ENCODE measurements around the gene RET. TPM values are rescaled to one million over a fixed set of nuclear protein-coding genes. Genes with fewer than 3 reads are reported as not detected.

Gene RET
- total RNA-seq, 4 donors from 2014 or later, result 0.20 to 8.5 (median 0.70) TPM

GRCh38 chr10:43058716-43059335 is 18.0 kb upstream of the RET start:
- no peak for DNase-seq (ENCODE audit: low spot score in 2 of 2)
- Histone ChIP-seq H3K4me1 (no peaks in the 10 kb centered on the region), H3K27ac (no peak overlapping the region), H3K27me3 (no peaks in the 10 kb centered on the region), H3K9me3 (no peaks in the 10 kb centered on the region), H3K36me3 (no peaks in the 10 kb centered on the region), H3K4me3 (no peak overlapping the region)
- WGBS, 2 donors, result 74 to 77% methylated on average over 12 to 13 of the region's 13 CpGs
- TF ChIP-seq POLR2A (IDR thresholded peaks at IDR 0.05) (no peak), CTCF (IDR thresholded peaks at IDR 0.05) (no peak), EP300 (IDR thresholded peaks at IDR 0.05) (no peak)

- Histone ChIP-seq H3K9me3 (no peaks in the 10 kb centered on the region), H3K27me3 (no peaks in the 10 kb centered on the region), H3K27ac (no peak overlapping the region), H3K4me1 (no peaks in the 10 kb centered on the region), H3K4me3 (no peak overlapping the region), H3K36me3 (no peaks in the 10 kb centered on the region)
- WGBS, 2 donors, result 51 to 63% methylated on average over 5 to 6 of the region's 6 CpGs
- no peak for TF ChIP-seq EP300 (IDR thresholded peaks at IDR 0.05)
- DNase-seq (ENCODE audit: low spot score in 2 of 2), result no peak
Observed at GRCh38 chr10:43059336-43059720, 17.5 kb upstream of the RET start.

GRCh38 chr10:43059828-43060227 is 17.0 kb upstream of the RET start:
- H3K9me3 ChIP-seq, result no peaks in the 10 kb centered on the region
- no peaks in the 10 kb centered on the region for H3K27me3 ChIP-seq
- TF ChIP-seq EP300 (IDR thresholded peaks at IDR 0.05), result no peak
- TF ChIP-seq CTCF (IDR thresholded peaks at IDR 0.05), result no peak
- TF ChIP-seq POLR2A (IDR thresholded peaks at IDR 0.05), result no peak
- DNase-seq (ENCODE audit: low spot score in 2 of 2), result no peak
- H3K4me3 ChIP-seq, result no peak overlapping the region
- H3K4me1 ChIP-seq, result no peaks in the 10 kb centered on the region
- H3K36me3 ChIP-seq, result no peaks in the 10 kb centered on the region
- H3K27ac ChIP-seq, result no peak overlapping the region
- WGBS, 2 donors, result 66 to 69% methylated on average over 7 of the region's 7 CpGs

GRCh38 chr10:43060291-43060690 is 16.6 kb upstream of the RET start:
- no peaks in the 10 kb centered on the region for H3K27me3 ChIP-seq
- DNase-seq (ENCODE audit: low spot score in 2 of 2), result no peak

GRCh38 chr10:43061331-43061730 is 15.5 kb upstream of the RET start:
- no peaks in the 10 kb centered on the region for H3K4me1 ChIP-seq
- DNase-seq (ENCODE audit: low spot score in 2 of 2), result no peak
- H3K9me3 ChIP-seq, result no peaks in the 10 kb centered on the region
- no peaks in the 10 kb centered on the region for H3K27me3 ChIP-seq
- no peak for TF ChIP-seq POLR2A (IDR thresholded peaks at IDR 0.05)
- H3K27ac ChIP-seq, result no peak overlapping the region
- WGBS, 2 donors, result 90 to 100% methylated on average over 4 to 8 of the region's 8 CpGs
- H3K36me3 ChIP-seq, result no peaks in the 10 kb centered on the region
- no peak overlapping the region for H3K4me3 ChIP-seq

More at GRCh38 chr10:43060291-43060690, 16.6 kb upstream of the RET start:
- Histone ChIP-seq H3K4me3 (no peak overlapping the region), H3K27ac (no peak overlapping the region), H3K9me3 (no peaks in the 10 kb centered on the region), H3K4me1 (no peaks in the 10 kb centered on the region), H3K36me3 (no peaks in the 10 kb centered on the region)
- TF ChIP-seq EP300 (IDR thresholded peaks at IDR 0.05), result no peak
- no peak for TF ChIP-seq POLR2A (IDR thresholded peaks at IDR 0.05)
- TF ChIP-seq CTCF (IDR thresholded peaks at IDR 0.05), result no peak
- WGBS, 2 donors, result 74 to 85% methylated on average over 5 to 6 of the region's 6 CpGs

- DNase-seq (ENCODE audit: low spot score in 2 of 2), result no peak
- 76 to 87% methylated on average over 9 of the region's 9 CpGs for WGBS, 2 donors
- Histone ChIP-seq H3K27me3 (no peaks in the 10 kb centered on the region), H3K4me1 (no peaks in the 10 kb centered on the region), H3K27ac (no peak overlapping the region), H3K9me3 (no peaks in the 10 kb centered on the region), H3K36me3 (no peaks in the 10 kb centered on the region), H3K4me3 (no peak overlapping the region)
- TF ChIP-seq CTCF (IDR thresholded peaks at IDR 0.05) (no peak), POLR2A (IDR thresholded peaks at IDR 0.05) (no peak), EP300 (IDR thresholded peaks at IDR 0.05) (no peak)
Observed at GRCh38 chr10:43061760-43062159, 15.1 kb upstream of the RET start.

Measured in tibial nerve (tissue), 4 donors.